Activated naive CD4-positive, alpha-beta T cell treated with anti-CD3 and anti-CD28 coated beads for 36 hours (primary cell): ENCODE data around the gene N4BP2. TPM values are rescaled to one million over a fixed set of nuclear protein-coding genes. Genes with fewer than 3 reads are reported as not detected.
"Not testable (repeated sequence)": the region's sequence is repeated elsewhere in the genome, so short reads cannot be mapped to it uniquely, and the experiment has no call there.

Experiments
- CTCF ChIA-PET: fragments of 350-600 bp; sonication (Branson Sonifier 250); formaldehyde crosslinking; loops from one replicate; lab custom pipeline; 2021; ENCODE audit warnings: antibody characterized with exemption; lab: Charles Lee
- DNase-seq: peaks from one replicate; pipeline ENCODE4 v3.0.0-alpha.2; 2020
- H3K27ac Mint-ChIP-seq: one replicate; pipeline ENCODE4 v1.8.0; 2021; ENCODE audit warnings: mild to moderate bottlenecking, mixed read lengths
- H3K27me3 Mint-ChIP-seq: one replicate; pipeline ENCODE4 v1.8.0; 2021; ENCODE audit warnings: low read depth, mixed read lengths
- H3K36me3 Mint-ChIP-seq: one replicate; pipeline ENCODE4 v1.8.0; 2021; ENCODE audit warnings: low read depth, mixed read lengths
- H3K4me1 Mint-ChIP-seq: one replicate; pipeline ENCODE4 v1.8.0; 2021; ENCODE audit warnings: low read depth, mixed read lengths
- H3K4me3 Mint-ChIP-seq: one replicate; pipeline ENCODE4 v1.8.0; 2021; ENCODE audit warnings: mild to moderate bottlenecking, moderate library complexity, mixed read lengths
- H3K9me3 Mint-ChIP-seq: one replicate; pipeline ENCODE4 v1.8.0; 2021; ENCODE audit warnings: mixed read lengths
- intact Hi-C: fragments of 100-400 bp; cut with micrococcal nuclease; formaldehyde crosslinking; loops from one replicate; pipeline ENCODE4 v1.15.1; 2023
- total RNA-seq, 2 experiments: library from RNA; stranded (reverse); gene quantifications; one replicate each; pipeline ENCODE4 v1.2.3, GENCODE V29; 2021

The N4BP2 gene
- total RNA-seq, result 10 to 100 TPM; 17.5 to 18.8 TPM

DNA sequence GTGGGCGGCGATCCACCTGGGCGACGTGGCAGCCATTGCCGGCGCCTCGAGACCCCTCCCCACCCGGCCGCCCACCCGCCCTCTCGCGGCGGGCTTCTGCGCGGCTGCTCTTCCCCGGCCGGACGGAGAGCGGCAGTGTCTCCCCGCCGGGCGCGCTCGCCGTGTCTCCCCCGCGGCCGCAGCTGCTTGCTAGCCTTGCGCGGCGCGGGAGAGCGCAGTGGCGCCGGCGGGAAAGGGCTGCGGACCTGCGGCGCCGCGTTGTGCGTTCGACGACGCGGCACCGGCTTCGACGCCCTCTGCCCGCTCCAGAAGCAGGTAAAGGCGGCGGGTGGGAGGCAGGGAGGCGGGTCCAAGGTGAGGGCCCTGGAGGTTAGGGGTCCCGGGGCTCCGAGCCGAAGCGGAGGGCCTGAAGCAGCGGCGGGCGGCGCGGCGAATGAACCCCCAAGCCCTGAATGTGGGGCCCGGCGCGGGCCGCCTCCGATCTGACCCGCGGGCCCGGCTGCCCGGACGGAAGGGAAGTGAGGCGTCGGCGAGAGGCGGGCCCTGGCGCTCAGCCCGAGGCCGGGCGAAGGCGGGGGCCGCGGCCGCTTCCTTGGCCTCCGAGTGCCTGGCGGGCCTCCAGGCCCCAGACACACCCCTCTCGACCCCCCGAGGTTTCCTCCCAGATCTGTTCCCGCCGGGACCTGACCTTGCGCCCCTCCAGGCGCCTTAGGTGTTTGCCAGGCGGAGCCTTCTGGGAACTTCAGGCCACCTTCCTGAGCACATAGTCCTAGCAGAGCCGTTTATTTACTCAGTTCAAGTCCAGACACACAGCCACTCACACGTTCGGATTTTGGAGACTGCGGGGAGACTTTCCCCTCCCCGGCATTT is at the start of gene N4BP2:
TSS of gene N4BP2 (plus strand) at position 135 of the 870 bp plus-strand sequence. CDS start 40,491 bp downstream, outside the sequence.
- CTCF ChIA-PET, result interaction anchor here (0.6 to 2.8 kb wide), 11 partner anchors 11 to 667 kb away, joined by 3 to 14 read pairs (median 5); no protein-coding TSS in a partner anchor
- H3K9me3 Mint-ChIP-seq, result no peaks in the 10 kb centered on the region

GRCh38 chr4:40016007-40016406 is 40.6 kb upstream of the N4BP2 start:
- H3K4me3 Mint-ChIP-seq, result no peak overlapping the region
- H3K27ac Mint-ChIP-seq, result no peak overlapping the region
- no peaks in the 10 kb centered on the region for H3K36me3 Mint-ChIP-seq
- H3K4me1 Mint-ChIP-seq, result no peaks in the 10 kb centered on the region
- intact Hi-C loops, result no loop called here
- H3K27me3 Mint-ChIP-seq, result no peaks in the 10 kb centered on the region
- CTCF ChIA-PET, result no interaction called here
- no peaks in the 10 kb centered on the region for H3K9me3 Mint-ChIP-seq
- DNase-seq, result no peak

More for the DNA sequence above, at the start of gene N4BP2:
- peak; percentile 71 for DNase-seq
- H3K4me3 Mint-ChIP-seq, result peak within 1 kb of the TSS; percentile 93
- intact Hi-C loops, result loop anchor here (1.0 to 10.0 kb wide), 12 partner anchors 94 to 1392 kb away; partner anchors contain the start of genes KLF3, SMIM14 and UBE2K
- H3K36me3 Mint-ChIP-seq, result peaks cover 5% of the 10 kb centered on the region
- H3K27ac Mint-ChIP-seq, result peak within 1 kb of the TSS; percentile 95
- H3K4me1 Mint-ChIP-seq, result peaks cover 30% of the 10 kb centered on the region
- H3K27me3 Mint-ChIP-seq, result no peaks in the 10 kb centered on the region

DNA sequence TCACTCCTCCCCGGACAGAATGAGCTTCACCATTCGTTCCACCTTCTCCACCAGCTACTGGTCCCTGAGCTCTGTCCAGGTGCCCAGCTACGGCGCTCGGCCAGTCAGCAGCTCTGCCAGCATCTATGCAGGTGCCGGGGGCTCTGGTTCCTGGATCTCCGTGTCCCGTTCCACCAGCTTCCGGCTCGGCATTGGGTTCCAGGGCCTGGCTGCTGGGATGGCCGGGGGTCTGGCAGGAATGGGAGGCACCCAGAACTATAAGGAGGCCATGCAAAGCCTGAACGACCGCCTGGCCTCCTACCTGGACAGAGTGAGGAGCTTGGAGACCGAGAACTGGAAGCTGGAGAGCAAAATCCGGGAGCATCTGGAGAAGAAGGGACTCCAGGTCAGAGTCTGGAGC is 36.4 kb upstream of the N4BP2 start:
- Mint-ChIP-seq H3K36me3 (no peaks in the 10 kb centered on the region), H3K4me1 (no peaks in the 10 kb centered on the region), H3K9me3 (no peaks in the 10 kb centered on the region), H3K27ac (no peak overlapping the region), H3K4me3 (no peak overlapping the region), H3K27me3 (no peaks in the 10 kb centered on the region)
- CTCF ChIA-PET, result interaction anchor here (0.6 to 1.0 kb wide), 2 partner anchors 9 to 305 kb away, joined by 6 to 7 read pairs; no protein-coding TSS in a partner anchor
- DNase-seq, result no peak
- intact Hi-C loops, result no loop called here

DNA sequence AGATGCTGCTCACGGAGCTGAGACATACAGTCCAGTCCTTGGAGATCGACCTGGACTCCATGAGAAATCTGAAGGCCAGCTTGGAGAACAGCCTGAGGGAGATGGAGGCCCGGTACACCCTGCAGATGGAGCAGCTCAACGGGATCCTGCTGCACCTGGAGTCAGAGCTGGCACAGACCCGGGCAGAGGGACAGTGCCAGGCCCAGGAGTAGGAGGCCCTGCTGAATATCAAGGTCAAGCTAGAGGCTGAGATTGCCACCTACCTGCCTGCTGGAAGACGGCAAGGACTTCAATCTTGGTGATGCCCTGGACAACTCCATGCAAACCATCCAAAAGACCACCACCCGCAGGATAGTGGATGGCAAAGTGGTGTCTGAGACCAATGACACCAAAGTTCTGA is 35.5 kb upstream of the N4BP2 start:
- H3K27ac Mint-ChIP-seq, H3K27me3 Mint-ChIP-seq, H3K4me1 Mint-ChIP-seq, H3K4me3 Mint-ChIP-seq, intact Hi-C loops, DNase-seq, CTCF ChIA-PET, H3K36me3 Mint-ChIP-seq, H3K9me3 Mint-ChIP-seq: not testable (repeated sequence)

DNA sequence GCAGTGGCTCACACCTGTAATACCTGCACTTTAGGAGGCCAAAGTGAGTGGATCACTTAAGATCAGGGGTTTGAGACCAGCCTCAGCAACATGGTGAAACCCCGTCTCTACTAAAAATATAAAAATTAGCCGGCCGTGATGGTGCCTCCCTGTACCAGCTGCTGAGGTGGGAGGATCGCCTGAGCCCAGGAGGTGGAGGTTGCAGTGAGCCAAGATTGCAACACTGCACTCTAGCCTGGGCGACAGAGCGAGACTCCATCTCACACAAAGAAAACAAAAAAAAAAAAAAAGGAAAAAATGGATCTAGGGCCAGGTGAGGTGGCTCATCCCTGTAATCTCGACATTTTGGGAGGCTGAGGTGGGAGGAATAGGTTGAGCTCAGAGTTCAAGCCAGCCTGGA is 32.6 kb upstream of the N4BP2 start:
- intact Hi-C loops, H3K27me3 Mint-ChIP-seq, DNase-seq, H3K4me1 Mint-ChIP-seq, H3K4me3 Mint-ChIP-seq, CTCF ChIA-PET, H3K27ac Mint-ChIP-seq, H3K36me3 Mint-ChIP-seq, H3K9me3 Mint-ChIP-seq: not testable (repeated sequence)

- DNase-seq, result no peak
- no peaks in the 10 kb centered on the region for H3K4me1 Mint-ChIP-seq
- no peaks in the 10 kb centered on the region for H3K27me3 Mint-ChIP-seq
- intact Hi-C loops, result no loop called here
- no peak overlapping the region for H3K4me3 Mint-ChIP-seq
- no peak overlapping the region for H3K27ac Mint-ChIP-seq
- CTCF ChIA-PET, result no interaction called here
- H3K9me3 Mint-ChIP-seq, result no peaks in the 10 kb centered on the region
- H3K36me3 Mint-ChIP-seq, result no peaks in the 10 kb centered on the region
Observed at GRCh38 chr4:40032785-40033184, 23.9 kb upstream of the N4BP2 start.

DNA sequence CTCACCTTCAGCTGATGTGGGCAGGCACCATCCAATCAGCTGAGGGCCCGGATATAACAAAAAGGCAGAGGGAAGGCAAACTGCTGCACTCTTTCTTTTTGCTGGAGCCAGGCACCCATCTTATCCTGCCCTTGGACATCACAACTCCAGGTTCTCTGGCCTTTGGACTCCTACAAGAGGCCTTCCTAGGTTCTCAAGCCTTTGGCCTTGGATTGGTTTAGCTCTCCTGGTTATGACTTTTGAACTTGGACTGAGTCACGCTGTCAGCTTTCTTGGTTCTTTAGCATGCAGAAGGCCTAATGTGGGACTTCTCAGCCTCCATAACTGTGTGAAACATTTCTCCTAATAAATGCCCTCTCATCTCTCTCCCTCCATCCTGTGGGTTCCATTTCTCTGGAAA is 23.0 kb upstream of the N4BP2 start:
- no peaks in the 10 kb centered on the region for H3K9me3 Mint-ChIP-seq
- H3K27ac Mint-ChIP-seq, result no peak overlapping the region
- H3K36me3 Mint-ChIP-seq, result no peaks in the 10 kb centered on the region
- no peak overlapping the region for H3K4me3 Mint-ChIP-seq
- H3K27me3 Mint-ChIP-seq, result no peaks in the 10 kb centered on the region
- CTCF ChIA-PET, result no interaction called here
- no peak for DNase-seq
- H3K4me1 Mint-ChIP-seq, result no peaks in the 10 kb centered on the region
- intact Hi-C loops, result no loop called here

DNA sequence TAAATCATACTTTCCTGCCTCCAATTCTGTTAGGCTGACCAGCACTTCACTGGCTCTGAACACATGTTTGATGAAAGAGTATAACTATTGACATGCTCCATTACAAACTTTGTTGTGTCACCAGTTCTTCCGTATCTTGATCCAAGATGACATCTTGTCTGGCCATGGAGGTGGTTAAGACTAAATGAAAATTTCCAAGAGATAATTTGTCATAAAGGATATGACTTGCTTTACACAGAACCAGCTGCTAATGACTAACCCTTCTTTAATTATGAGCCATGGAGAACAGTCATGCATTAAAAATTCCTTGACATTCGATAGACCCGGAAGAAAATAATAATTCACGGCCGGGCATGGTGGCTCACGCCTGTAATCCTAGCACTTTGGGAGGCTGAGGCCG is 17.7 kb upstream of the N4BP2 start:
- Mint-ChIP-seq H3K4me1 (no peaks in the 10 kb centered on the region), H3K4me3 (no peak overlapping the region), H3K9me3 (no peaks in the 10 kb centered on the region), H3K27me3 (no peaks in the 10 kb centered on the region), H3K36me3 (no peaks in the 10 kb centered on the region), H3K27ac (no peak overlapping the region)
- CTCF ChIA-PET, result no interaction called here
- DNase-seq, result no peak
- intact Hi-C loops, result no loop called here

DNA sequence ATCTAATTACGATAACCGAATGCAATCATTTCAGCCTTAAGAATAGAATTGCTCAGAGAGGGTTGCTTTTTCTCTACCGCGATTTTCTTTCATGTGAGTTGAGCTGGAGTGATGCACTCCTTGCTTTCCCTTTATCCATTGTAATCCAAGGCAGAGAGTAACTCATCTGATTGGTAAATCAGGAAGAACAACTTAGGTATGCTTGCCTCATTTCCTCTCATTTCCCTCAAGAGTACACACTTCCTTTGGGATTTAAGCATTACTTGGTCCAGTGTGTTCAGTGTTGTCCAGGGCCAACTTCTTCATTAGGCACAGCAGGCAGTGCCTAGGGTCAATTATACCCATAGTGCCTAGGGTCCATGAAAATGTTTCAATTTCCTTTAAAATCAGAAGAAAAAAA is 15.7 kb upstream of the N4BP2 start:
- Mint-ChIP-seq H3K27me3 (no peaks in the 10 kb centered on the region), H3K4me3 (no peak overlapping the region), H3K4me1 (no peaks in the 10 kb centered on the region), H3K27ac (no peak overlapping the region), H3K9me3 (no peaks in the 10 kb centered on the region), H3K36me3 (no peaks in the 10 kb centered on the region)
- intact Hi-C loops, result no loop called here
- DNase-seq, result no peak
- CTCF ChIA-PET, result interaction anchor here (0.6 kb wide), 1 partner anchor 284 kb away, joined by 4 read pairs; no protein-coding TSS in a partner anchor

DNA sequence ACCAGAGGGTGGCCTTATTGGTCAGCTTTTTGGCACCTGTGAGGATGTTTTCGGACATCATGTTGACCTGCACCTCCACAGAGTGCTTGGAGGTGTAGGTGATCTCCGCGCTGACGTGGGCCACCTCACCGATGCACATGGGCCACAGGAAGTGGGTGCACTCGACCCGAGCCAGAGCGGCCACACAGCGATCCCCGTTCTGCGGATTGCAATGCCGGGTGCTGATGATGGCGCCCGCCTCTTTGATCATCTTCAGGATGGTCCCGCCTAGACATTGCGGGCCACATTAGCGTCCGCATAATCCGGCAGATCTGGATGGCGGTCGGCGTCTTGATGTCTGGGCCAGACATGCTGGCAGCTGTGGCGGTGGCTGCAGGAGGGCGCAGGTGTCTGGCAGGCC is 12.9 kb upstream of the N4BP2 start:
- Mint-ChIP-seq H3K36me3 (no peaks in the 10 kb centered on the region), H3K27ac (no peak overlapping the region), H3K4me1 (peaks cover 9% of the 10 kb centered on the region), H3K27me3 (no peaks in the 10 kb centered on the region), H3K9me3 (no peaks in the 10 kb centered on the region), H3K4me3 (no peak overlapping the region)
- intact Hi-C loops, result no loop called here
- CTCF ChIA-PET, result no interaction called here
- DNase-seq, result no peak

- intact Hi-C loops, result loop anchor here (1.0 kb wide), 1 partner anchor 8 kb away; no protein-coding TSS in a partner anchor
- CTCF ChIA-PET, result interaction anchor here (0.6 to 2.4 kb wide), 3 partner anchors 10 to 485 kb away, joined by 3 to 9 read pairs (median 3); partner anchors contain the start of gene N4BP2
- peak; percentile 60 for DNase-seq
Observed at GRCh38 chr4:40046311-40046980, 10.2 kb upstream of the N4BP2 start.

GRCh38 chr4:40053161-40053560 is 3.5 kb upstream of the N4BP2 start:
- no peak overlapping the region for H3K4me3 Mint-ChIP-seq
- no peak overlapping the region for H3K27ac Mint-ChIP-seq
- DNase-seq, result no peak
- peaks cover 14% of the 10 kb centered on the region for H3K4me1 Mint-ChIP-seq
- H3K36me3 Mint-ChIP-seq, result peaks cover 3% of the 10 kb centered on the region
- no peaks in the 10 kb centered on the region for H3K27me3 Mint-ChIP-seq
- intact Hi-C loops, result loop anchor here (10.0 kb wide), 1 partner anchor 1388 kb away; the partner anchor contains the start of gene KLF3
- CTCF ChIA-PET, result no interaction called here
- H3K9me3 Mint-ChIP-seq, result no peaks in the 10 kb centered on the region

More at GRCh38 chr4:40046311-40046980, 10.2 kb upstream of the N4BP2 start:
- Mint-ChIP-seq H3K9me3 (no peaks in the 10 kb centered on the region), H3K4me3 (no peak overlapping the region), H3K4me1 (peaks cover 9% of the 10 kb centered on the region), H3K27me3 (no peaks in the 10 kb centered on the region), H3K27ac (peak overlapping the region; percentile 60), H3K36me3 (no peaks in the 10 kb centered on the region)
